GM12878 (cell line): ENCODE data around the gene TCF23. TPM values are rescaled to one million over a fixed set of nuclear protein-coding genes. Genes with fewer than 3 reads are reported as not detected.

Source experiments
- ATAC-seq: fragments of 200-7000 bp; cut with Tn5 transposase; 3 replicates; pipeline ENCODE4 v1.9.1; 2020; ENCODE audit warnings: mild to moderate bottlenecking, moderate library complexity
- BruUV-seq: library from RNA; stranded (reverse); fragments of 400-500 nt; replicated peaks from 2 replicates; lab custom pipeline; 2021; lab: Mats Ljungman, UMichigan
- CTCF ChIA-PET: fragments of 300-600 bp; sonication (Branson Sonifier 250); formaldehyde crosslinking; extraction: SDS; loops from one replicate; lab custom pipeline; 2021; ENCODE audit warnings: inconsistent platforms; lab: Yijun Ruan, JAX
- POLR2A ChIA-PET: fragments of 350-600 bp; formaldehyde crosslinking; extraction: SDS; loops from one replicate; lab custom pipeline; 2021; ENCODE audit warnings: inconsistent platforms; lab: Charles Lee
- RAD21 ChIA-PET: fragments of 300-600 bp; sonication (Branson Sonifier 250); formaldehyde crosslinking; loops from one replicate; lab custom pipeline; 2023; ENCODE audit warnings: antibody characterized with exemption; ENCODE audit not compliant: unreplicated experiment; lab: Charles Lee
- SMC1A ChIA-PET: fragments of 300-600 bp; sonication (Branson Sonifier 250); formaldehyde crosslinking; loops from one replicate; lab custom pipeline; 2023; ENCODE audit not compliant: unreplicated experiment, uncharacterized antibody; lab: Charles Lee
- DNase-seq: peaks from one replicate; pipeline ENCODE4 v3.0.0-alpha.2; 2011; ENCODE audit warnings: low read depth, low spot score
- FAIRE-seq: peaks from 3 replicates; lab custom pipeline; 2011; peaks lifted over from hg19 to GRCh38; lab: Jason Lieb, UNC
- H2AFZ ChIP-seq: 2 replicates; pipeline ENCODE4 v1.6.0; 2011; ENCODE audit warnings: low read depth, low read length, control low read depth; ENCODE audit not compliant: control insufficient read depth
- H3K27ac ChIP-seq: 2 replicates; pipeline ENCODE4 v1.5.1; 2011; ENCODE audit warnings: control low read depth; ENCODE audit not compliant: control insufficient read depth, insufficient read depth
- H3K27me3 ChIP-seq, 2 experiments: replicated peaks in 1 of 2; 2 replicates each; pipeline versions ENCODE4 v1.6.0 to v1.6.1; 2011; ENCODE audit warnings: low read length in 1 of 2; ENCODE audit not compliant: control insufficient read depth in 2 of 2, insufficient read depth in 2 of 2
- H3K36me3 ChIP-seq, 2 experiments: 2 replicates each; pipeline ENCODE4 v1.5.1; 2011; ENCODE audit warnings: low read length in 1 of 2; ENCODE audit not compliant: control insufficient read depth in 2 of 2, insufficient read depth in 2 of 2
- H3K4me1 ChIP-seq: 2 replicates; pipeline ENCODE4 v1.6.1; 2011; ENCODE audit warnings: mild to moderate bottlenecking, low read length, moderate library complexity, mixed read lengths; ENCODE audit not compliant: control insufficient read depth, insufficient read depth
- H3K4me2 ChIP-seq: 2 replicates; pipeline ENCODE4 v1.6.0; 2011; ENCODE audit warnings: control low read depth; ENCODE audit not compliant: control insufficient read depth, insufficient read depth
- H3K4me3 ChIP-seq: fragments of 200-600 bp; sonication (generic); 2 replicates; pipeline ENCODE4 v1.5.1; 2016
- H3K79me2 ChIP-seq: 2 replicates; pipeline ENCODE4 v1.6.0; 2011; ENCODE audit warnings: low read length; ENCODE audit not compliant: control insufficient read depth, insufficient read depth
- H3K9ac ChIP-seq: 2 replicates; pipeline ENCODE4 v1.8.0; 2011; ENCODE audit warnings: low read length, control low read depth, mixed read lengths; ENCODE audit not compliant: control insufficient read depth, insufficient read depth
- H3K9me3 ChIP-seq: replicated peaks from 3 replicates; pipeline ENCODE4 v1.5.1; 2011; ENCODE audit warnings: mild to moderate bottlenecking, low read length; ENCODE audit not compliant: control insufficient read depth, insufficient read depth
- H4K20me1 ChIP-seq: 2 replicates; pipeline ENCODE4 v1.6.0; 2011; ENCODE audit not compliant: control insufficient read depth, insufficient read depth
- ATF3 ChIP-seq: IDR thresholded peaks from 2 replicates; pipeline ENCODE4 v1.6.1; 2011; ENCODE audit warnings: low read depth, mild to moderate bottlenecking, low read length, moderate library complexity, borderline replicate concordance; ENCODE audit errors: extremely low read depth
- CREB1 ChIP-seq: IDR thresholded peaks from 2 replicates; pipeline ENCODE4 v1.6.1; 2012; ENCODE audit warnings: low read depth, mild to moderate bottlenecking, inconsistent platforms
- CREM ChIP-seq: IDR thresholded peaks from 2 replicates; pipeline ENCODE4 v1.6.1; 2014; ENCODE audit warnings: antibody characterized with exemption, low read depth
- CTCF ChIP-seq, 3 experiments: IDR thresholded peaks in 2 of 3; conservative IDR thresholded peaks in 1 of 3; 2 replicates each; pipeline ENCODE4 v1.5.1; 2011; ENCODE audit warnings: low read depth in 3 of 3, low read length in 3 of 3, mild to moderate bottlenecking in 3 of 3, control low read depth in 2 of 3, moderate library complexity in 2 of 3, inconsistent platforms in 1 of 3, mixed read lengths in 1 of 3; ENCODE audit not compliant: control insufficient read depth in 2 of 3, insufficient read depth in 1 of 3; ENCODE audit errors: extremely low read depth in 1 of 3
- FOXK2 ChIP-seq: fragments of 450-650 bp; IDR thresholded peaks from 2 replicates; pipeline ENCODE4 v1.6.1; 2017; ENCODE audit warnings: mild to moderate bottlenecking, moderate library complexity
- IRF5 ChIP-seq: fragments of 450-650 bp; IDR thresholded peaks from 2 replicates; pipeline ENCODE4 v1.6.1; 2017; ENCODE audit warnings: borderline replicate concordance
- MYC ChIP-seq: IDR thresholded peaks from 2 replicates; pipeline ENCODE4 v1.6.1; 2011; ENCODE audit warnings: mild to moderate bottlenecking, low read length, moderate library complexity, inconsistent platforms; ENCODE audit not compliant: insufficient read depth, insufficient replicate concordance, insufficient read length, severe bottlenecking
- RAD21 ChIP-seq: IDR thresholded peaks from 2 replicates; pipeline ENCODE4 v1.6.1; 2011; ENCODE audit warnings: mild to moderate bottlenecking, low read depth, low read length, moderate library complexity; ENCODE audit not compliant: insufficient read depth
- SP1 ChIP-seq: IDR thresholded peaks from one replicate; pipeline ENCODE4 v1.6.1; 2011; ENCODE audit warnings: low read depth, low read length
- ZBED1 ChIP-seq: IDR thresholded peaks from 2 replicates; pipeline ENCODE4 v1.6.1; 2016; ENCODE audit warnings: borderline replicate concordance
- WGBS: methylation state at CpG from one replicate; pipeline ENCODE4 v1.1.6; 2016; ENCODE audit warnings: low lambda C conversion rate; ENCODE audit not compliant: insufficient replicate concordance, insufficient coverage; ENCODE audit errors: missing lambda C conversion rate; 5-methylcytosine and 5-hydroxymethylcytosine counted together
- in situ Hi-C: fragments of 300-500 bp; cut with MboI; formaldehyde crosslinking; loops from 9 replicates; pipeline ENCODE4 v1.14.3; 2018; ENCODE audit warnings: mixed read lengths
- intact Hi-C: fragments of 100-400 bp; cut with micrococcal nuclease; formaldehyde crosslinking; loops from one replicate; pipeline ENCODE4 v1.14.2; 2022; ENCODE audit not compliant: unreplicated experiment
- polyA plus RNA-seq, 11 experiments: library from polyadenylated mRNA; depleted of rRNA in 4 of 11; unstranded in 6 of 11; stranded (reverse) in 5 of 11; fragments of >200 nt; fragmentation: Nextera tagmentation in 4 of 11; fragmentation: Illumina TruSeq in 1 of 11; extraction: Ambion mirVana in 4 of 11; extraction: Trizol in 1 of 11; gene quantifications; 1 replicate in 1 of 11; 2 replicates in 10 of 11; pipeline versions ENCODE4 v1.2.1 to v1.2.3, GENCODE V29; 2011 to 2016; ENCODE audit warnings: inconsistent platforms in 2 of 11, missing spikeins in 2 of 11, low read depth in 1 of 11
- total RNA-seq, 4 experiments: library from RNA; depleted of rRNA in 3 of 4; stranded (reverse); fragments of >200 nt in 3 of 4; fragmentation: Illumina TruSeq in 1 of 4; extraction: Trizol in 1 of 4; gene quantifications; 2 replicates each; pipeline versions ENCODE4 v1.2.1 to v1.2.3, GENCODE V29; 2013 to 2021
- TF ChIP-seq, protein P1 (sequence below): fragments of 450-650 bp; IDR thresholded peaks from 2 replicates; pipeline ENCODE4 v1.6.1; 2016; ENCODE audit warnings: mild to moderate bottlenecking

Gene TCF23
- total and polyA plus RNA-seq, 10 of the 15 experiments (the other 5 are each of a cell fraction or from before 2014, with no cell fraction given) = not detected

DNA sequence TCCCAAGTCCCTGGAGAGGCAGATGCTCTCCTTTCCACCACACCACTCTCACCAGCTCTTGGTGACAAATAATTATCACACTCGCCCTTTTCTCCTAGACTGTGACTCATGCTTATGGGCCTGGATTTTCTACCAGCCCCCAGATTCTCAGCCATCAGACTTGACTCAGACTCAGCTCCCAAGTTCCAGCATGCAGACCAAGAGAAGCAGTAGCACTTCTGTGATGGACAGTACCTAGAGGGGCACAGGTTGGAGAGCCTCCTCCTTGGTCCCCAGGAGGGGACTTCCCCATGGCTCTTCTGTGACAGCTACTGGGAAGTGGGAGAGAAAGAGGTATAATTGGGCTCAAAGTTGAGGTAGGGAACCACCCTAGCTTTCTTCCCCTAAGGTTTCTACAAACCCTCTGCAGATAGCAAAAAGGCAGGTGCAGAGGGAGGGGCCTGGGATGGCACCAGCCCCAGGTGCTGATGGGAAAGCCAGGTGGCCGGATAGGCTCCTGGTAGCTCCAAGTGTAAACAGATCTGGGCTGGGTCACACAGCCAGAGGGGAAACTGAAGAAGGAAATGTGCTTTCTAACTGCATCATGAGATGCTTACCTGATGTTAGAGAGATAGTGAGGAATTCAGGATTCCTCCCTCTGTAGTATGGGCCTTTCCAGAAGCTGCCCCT lies 4.1 kb downstream of the TCF23 start:
- SMC1A ChIA-PET = interaction anchor here (0.6 to 2.2 kb wide), 3 partner anchors 38 to 151 kb away, joined by 3 to 10 read pairs (median 3); no protein-coding TSS in a partner anchor
- RAD21 ChIA-PET = interaction anchor here (2.0 kb wide), 1 partner anchor 54 kb away, joined by 7 read pairs; no protein-coding TSS in a partner anchor
- H3K27ac ChIP-seq = no peak overlapping the region
- FAIRE-seq (no peak), ATAC-seq (no peak), DNase-seq (no peak)
- CTCF ChIA-PET = interaction anchor here (1.2 to 2.9 kb wide), 3 partner anchors 96 to 148 kb away, joined by 3 to 7 read pairs (median 4); no protein-coding TSS in a partner anchor
- no peaks in the 10 kb centered on the region for H3K9me3 ChIP-seq
- no peaks in the 10 kb centered on the region for H4K20me1 ChIP-seq
- H3K9ac ChIP-seq = no peak overlapping the region
- H3K79me2 ChIP-seq = no peaks in the 10 kb centered on the region
- in situ Hi-C loops = no loop called here
- no peak overlapping the region for H3K4me3 ChIP-seq
- 29% methylated on average over 2 of the region's 2 CpGs for WGBS
- H3K27me3 ChIP-seq = no peaks in the 10 kb centered on the region; a peak in 1 of 4 replicates
- no TSS peak for BruUV-seq
- H3K4me2 ChIP-seq = no peak overlapping the region
- no peaks in the 10 kb centered on the region for H3K4me1 ChIP-seq
- no peak for TF ChIP-seq FOXK2
- intact Hi-C loops = no loop called here
- no peak overlapping the region for H2AFZ ChIP-seq
- no peaks in the 10 kb centered on the region for H3K36me3 ChIP-seq
- POLR2A ChIA-PET = interaction anchor here (0.5 to 0.8 kb wide), 3 partner anchors 9 to 44 kb away, joined by 3 to 5 read pairs (median 4); no protein-coding TSS in a partner anchor

DNA sequence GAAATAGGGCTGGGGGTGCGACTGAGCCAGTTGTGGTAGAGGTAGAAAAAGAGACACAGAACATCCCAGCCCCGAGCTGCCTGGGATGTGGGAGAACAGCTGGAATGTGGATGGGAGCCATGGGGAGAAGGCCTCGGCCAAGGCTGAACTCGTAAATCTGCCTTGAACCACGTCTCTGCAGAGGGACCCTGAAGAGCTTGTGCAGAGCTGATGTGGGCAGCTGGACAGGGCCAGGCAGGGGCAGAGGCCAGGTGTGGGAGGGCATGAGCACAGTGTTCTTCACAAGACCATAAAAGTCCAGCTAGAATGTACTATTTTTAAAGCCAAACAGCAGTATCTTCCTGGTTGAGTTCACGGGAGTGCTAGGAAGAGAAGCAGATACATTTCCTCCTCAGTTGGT lies 5.7 kb downstream of the TCF23 start:
- in situ Hi-C loops (no loop called here), intact Hi-C loops (no loop called here)
- POLR2A ChIA-PET = no interaction called here
- no peak overlapping the region for H3K9ac ChIP-seq
- FAIRE-seq (no peak), ATAC-seq (no peak), DNase-seq (no peak)
- no peak overlapping the region for H3K4me2 ChIP-seq
- BruUV-seq = no TSS peak
- H3K79me2 ChIP-seq = no peaks in the 10 kb centered on the region
- no peak overlapping the region for H3K4me3 ChIP-seq
- H3K9me3 ChIP-seq = no peaks in the 10 kb centered on the region
- SMC1A ChIA-PET = interaction anchor here (0.5 kb wide), 1 partner anchor 53 kb away, joined by 3 read pairs; no protein-coding TSS in a partner anchor
- H3K27me3 ChIP-seq = no peaks in the 10 kb centered on the region
- H3K27ac ChIP-seq = no peak overlapping the region
- CTCF ChIA-PET = interaction anchor here (1.1 to 1.3 kb wide), 2 partner anchors 22 to 146 kb away, joined by 3 to 4 read pairs; no protein-coding TSS in a partner anchor
- RAD21 ChIA-PET = no interaction called here
- H3K4me1 ChIP-seq = no peaks in the 10 kb centered on the region
- H4K20me1 ChIP-seq = no peaks in the 10 kb centered on the region
- H3K36me3 ChIP-seq = no peaks in the 10 kb centered on the region
- no peak overlapping the region for H2AFZ ChIP-seq
- WGBS = 18% methylated on average over 6 of the region's 6 CpGs
- no peak for TF ChIP-seq MYC
- no peak for TF ChIP-seq SP1
- TF ChIP-seq IRF5 = no peak
- no peak for TF ChIP-seq CREB1
- TF ChIP-seq CREM = no peak
- TF ChIP-seq RAD21 = no peak
- no peak for TF ChIP-seq CTCF (IDR thresholded peaks at IDR 0.05 in 2 of 3, conservative IDR thresholded peaks at IDR 0.05 in 1 of 3; ENCODE audit: control insufficient read depth in 2 of 3, extremely low read depth in 1 of 3, insufficient read depth in 1 of 3, low read depth in 3 of 3, low read length in 3 of 3)
- TF ChIP-seq ATF3 = no peak
- no peak for TF ChIP-seq ZBED1
- TF ChIP-seq, protein P1, sequence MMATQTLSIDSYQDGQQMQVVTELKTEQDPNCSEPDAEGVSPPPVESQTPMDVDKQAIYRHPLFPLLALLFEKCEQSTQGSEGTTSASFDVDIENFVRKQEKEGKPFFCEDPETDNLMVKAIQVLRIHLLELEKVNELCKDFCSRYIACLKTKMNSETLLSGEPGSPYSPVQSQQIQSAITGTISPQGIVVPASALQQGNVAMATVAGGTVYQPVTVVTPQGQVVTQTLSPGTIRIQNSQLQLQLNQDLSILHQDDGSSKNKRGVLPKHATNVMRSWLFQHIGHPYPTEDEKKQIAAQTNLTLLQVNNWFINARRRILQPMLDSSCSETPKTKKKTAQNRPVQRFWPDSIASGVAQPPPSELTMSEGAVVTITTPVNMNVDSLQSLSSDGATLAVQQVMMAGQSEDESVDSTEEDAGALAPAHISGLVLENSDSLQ = no peak
